Activated naive CD8-positive, alpha-beta T cell treated with anti-CD3 and anti-CD28 coated beads, Interleukin-2, amount 50 U/mL, for 16 hours (primary cell): ENCODE measurements around the gene RAC3.

Source experiments
- DNase-seq: peaks from one replicate; pipeline ENCODE4 v3.0.0-alpha.2; 2020; ENCODE audit warnings: low read depth, low spot score

The RAC3 gene

GRCh38 chr17:82031303-82031884 lies at the start of gene RAC3:
Gene RAC3 (plus strand): TSS chr17:82031678. CDS start chr17:82031762, 84 bp downstream.
- no peak for DNase-seq

- DNase-seq: no peak
Measured at GRCh38 chr17:81983011-81983638, 48.4 kb upstream of the RAC3 start.

- DNase-seq: no peak
Measured at GRCh38 chr17:81983639-81984373, 47.7 kb upstream of the RAC3 start.

DNA sequence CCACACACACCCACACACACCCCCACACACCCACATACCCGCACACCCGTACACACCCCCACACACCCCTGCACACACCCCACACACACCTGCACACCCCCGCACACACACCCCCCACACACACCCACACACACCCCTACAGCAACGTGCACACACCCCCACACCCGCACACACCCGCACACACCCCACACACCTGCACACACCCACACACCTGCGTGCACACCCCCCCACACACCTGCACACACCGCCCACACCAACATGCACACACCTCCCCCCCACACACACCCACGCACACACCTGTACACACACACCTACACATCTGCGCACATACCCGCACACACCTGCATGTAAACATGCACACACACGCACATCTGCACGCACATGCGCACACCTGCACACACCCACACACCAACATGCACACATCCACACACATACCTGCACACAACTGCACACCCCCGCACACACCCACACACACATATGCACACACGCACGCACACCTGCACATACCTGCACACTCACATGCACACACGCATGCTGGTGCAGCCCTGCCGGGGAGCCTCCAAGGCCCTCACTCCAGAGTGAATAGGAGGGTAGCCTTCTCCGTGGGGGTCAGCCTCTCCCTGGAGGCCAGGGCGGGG lies 46.6 kb upstream of the RAC3 start:
- no peak for DNase-seq

- no peak for DNase-seq
Measured at GRCh38 chr17:81986606-81987005, 44.9 kb upstream of the RAC3 start.

DNA sequence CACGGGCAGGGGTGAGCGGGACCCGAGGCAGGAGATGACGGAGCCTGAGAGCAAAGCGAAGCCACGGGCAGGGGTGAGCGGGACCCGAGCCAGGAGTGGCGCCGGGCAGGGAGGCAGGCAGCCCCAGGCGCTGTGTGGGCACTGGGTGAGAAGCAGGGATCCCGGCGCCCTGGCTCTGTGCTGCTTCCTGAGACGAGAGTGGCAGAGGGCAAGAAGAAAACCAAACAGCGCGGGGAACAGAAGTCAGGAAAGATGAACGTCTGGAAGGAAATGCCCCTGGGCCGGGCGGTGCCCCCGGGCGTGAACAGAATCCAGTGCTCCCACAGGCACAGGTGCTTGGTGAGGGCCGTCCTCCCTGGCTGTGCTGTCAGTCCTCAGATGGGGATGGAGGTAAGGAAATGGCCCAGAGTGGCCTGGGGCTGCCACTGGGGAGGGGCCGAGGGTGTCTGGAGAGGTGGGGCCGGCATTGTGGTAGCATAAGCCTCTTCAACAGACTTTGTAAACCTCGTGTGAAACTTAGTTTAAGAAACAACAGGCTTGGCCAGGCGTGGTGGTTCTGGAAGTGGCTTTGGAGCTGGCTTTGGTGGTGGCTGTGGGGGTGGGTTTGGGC lies 44.2 kb upstream of the RAC3 start:
- DNase-seq: no peak

GRCh38 chr17:81990836-81991683 lies 40.4 kb upstream of the RAC3 start:
- no peak for DNase-seq

GRCh38 chr17:81991684-81992305 lies 39.7 kb upstream of the RAC3 start:
- DNase-seq: no peak

- no peak for DNase-seq
Measured at GRCh38 chr17:81992306-81993102, 39.0 kb upstream of the RAC3 start.

GRCh38 chr17:81993729-81994592 lies 37.5 kb upstream of the RAC3 start:
- no peak for DNase-seq

GRCh38 chr17:81994593-81995462 lies 36.6 kb upstream of the RAC3 start:
- no peak for DNase-seq

GRCh38 chr17:81995463-81996231 lies 35.8 kb upstream of the RAC3 start:
- no peak for DNase-seq

- DNase-seq: no peak
Measured at GRCh38 chr17:81996232-81996756, 35.2 kb upstream of the RAC3 start.

GRCh38 chr17:81996757-81997441 lies 34.6 kb upstream of the RAC3 start:
- DNase-seq: no peak

DNA sequence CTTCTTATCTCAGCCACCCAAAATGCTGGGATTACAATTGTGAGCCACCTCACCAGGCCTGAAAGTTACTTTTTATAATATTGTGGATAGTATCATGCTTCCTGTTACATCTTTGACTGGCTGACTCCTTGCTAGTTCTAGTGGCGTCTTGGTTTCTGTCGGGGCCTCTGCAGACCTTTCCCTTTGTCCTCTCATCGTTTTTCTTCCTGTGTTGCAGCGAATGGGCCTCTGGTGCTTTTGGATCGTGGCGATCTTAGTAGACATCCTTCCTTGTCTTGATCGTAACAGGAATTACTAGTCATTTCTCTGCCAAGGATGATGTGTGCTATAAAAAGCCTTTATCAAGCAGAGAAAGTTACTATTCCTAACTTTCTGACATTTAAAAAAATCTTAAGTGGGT lies 33.3 kb upstream of the RAC3 start:
- no peak for DNase-seq

DNA sequence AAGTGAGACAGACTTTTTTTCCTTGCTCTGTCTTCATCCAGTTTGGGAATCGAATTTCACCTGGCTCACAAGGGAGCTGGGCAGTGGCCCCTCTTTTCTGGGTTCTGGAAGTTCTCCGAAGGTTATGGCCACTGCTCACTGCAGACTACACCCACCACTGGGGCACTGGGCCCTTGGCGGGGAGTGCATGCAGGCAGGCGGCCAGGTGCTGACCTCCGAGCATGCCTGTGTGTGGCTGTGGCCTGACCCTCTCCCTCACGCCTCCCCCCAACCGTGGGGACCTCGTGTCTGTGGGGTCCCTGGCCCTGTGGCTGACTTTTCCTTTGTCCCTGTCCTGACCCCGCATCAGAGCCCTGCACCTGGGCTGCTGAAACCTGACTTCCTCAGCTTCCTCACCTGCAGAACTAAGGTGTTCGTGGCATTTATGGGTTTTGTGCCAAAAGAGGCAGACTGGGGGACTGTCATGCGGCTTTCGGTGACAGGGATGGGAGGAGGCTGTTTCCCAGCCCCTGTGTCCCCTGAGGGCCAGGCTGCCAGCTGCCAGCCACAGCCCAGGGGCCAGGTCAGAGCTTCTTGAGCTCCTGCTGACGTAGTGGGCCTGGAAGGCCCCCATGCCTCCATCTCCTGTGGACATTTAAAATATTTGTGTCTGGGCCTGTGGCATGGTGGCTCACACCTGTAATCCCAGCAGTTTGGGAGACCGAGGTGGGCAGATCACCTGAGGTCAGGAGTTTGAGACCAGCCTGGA lies 32.6 kb upstream of the RAC3 start:
- DNase-seq: no peak
